ENCODE results near the gene C6orf120. TPM values are rescaled to one million over a fixed set of nuclear protein-coding genes. Genes with fewer than 3 reads are reported as not detected.

C6orf120 gene
- total and polyA plus RNA-seq, 5 donors from 2014 or later, result 9.7 to 18.2 (median 11.5) TPM

DNA sequence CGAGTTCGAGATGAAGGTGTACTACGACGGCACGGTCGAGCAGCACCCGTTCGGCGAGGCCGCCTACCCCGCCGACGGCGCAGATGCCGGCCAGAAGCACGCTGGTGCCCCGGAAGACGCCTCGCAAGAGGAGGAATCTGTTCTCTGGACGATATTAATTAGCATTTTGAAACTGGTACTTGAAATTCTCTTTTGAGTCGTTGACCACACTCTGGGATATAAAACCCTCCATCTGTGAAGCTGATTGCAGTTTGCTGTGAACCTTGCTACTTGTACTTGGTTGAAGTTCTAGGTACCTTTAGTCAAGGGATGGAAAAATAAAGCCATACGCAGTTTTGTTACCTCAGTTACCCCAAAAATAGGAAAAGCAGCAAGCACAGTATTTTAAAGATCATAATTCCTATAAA, 917 bp downstream of the C6orf120 start:
- Mint-ChIP-seq H3K4me1 (peaks cover 33 to 67% (median 51%) of the 10 kb centered on the region in 4 donors), H3K27ac (peak overlapping the region; percentile 95 to 98 (median 95)), H3K4me3 (peak overlapping the region; percentile 89 to 100 (median 94)), H3K27me3 (no peaks in the 10 kb centered on the region), H3K36me3 (peaks cover 6% of the 10 kb centered on the region), H3K9me3 (no peaks in the 10 kb centered on the region)
- no peak for DNase-seq
- H3K36me3 ChIP-seq (ENCODE audit: control insufficient read depth, insufficient read depth, low read length), result peaks cover 17% of the 10 kb centered on the region
- peaks cover 43% of the 10 kb centered on the region for H3K4me1 ChIP-seq (ENCODE audit: control insufficient read depth, insufficient read depth, low read length, poor library complexity, severe bottlenecking)
- no peaks in the 10 kb centered on the region for H3K27me3 ChIP-seq (ENCODE audit: control insufficient read depth, insufficient read depth, low read length)
- peak overlapping the region; percentile 83 for H3K4me3 ChIP-seq (ENCODE audit: low read depth, low read length)
- H3K27ac ChIP-seq (ENCODE audit: insufficient read depth, low read length, poor library complexity, severe bottlenecking), result peak overlapping the region; percentile 98
- ATAC-seq (ENCODE audit: low read depth in 2 of 2), result no peak
- no peaks in the 10 kb centered on the region for H3K9me3 ChIP-seq (ENCODE audit: control insufficient read depth in 2 of 2, low read length in 2 of 2)

DNA sequence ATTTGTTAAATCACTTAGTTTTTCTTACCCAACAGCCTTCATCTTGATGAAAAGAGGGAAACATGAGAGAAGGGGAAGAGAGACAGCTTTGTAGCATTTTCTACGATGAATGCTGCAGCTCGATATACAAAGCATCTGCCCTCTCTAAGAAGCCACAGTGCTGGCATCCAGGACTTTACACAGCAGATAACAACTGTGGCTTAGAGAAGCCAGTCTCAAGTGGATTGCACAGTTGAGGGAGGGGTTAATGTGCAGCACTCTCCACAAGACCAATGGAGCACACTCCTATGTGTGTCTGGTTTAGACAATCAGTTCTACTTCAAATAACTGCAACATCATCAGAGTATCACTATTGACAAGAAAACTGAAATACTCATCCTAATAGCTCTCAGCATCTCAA, 5.8 kb downstream of the C6orf120 start:
- no peak overlapping the region for H3K4me3 Mint-ChIP-seq
- no peaks in the 10 kb centered on the region for H3K27me3 ChIP-seq (ENCODE audit: control insufficient read depth, insufficient read depth, low read length)
- no peaks in the 10 kb centered on the region for H3K27me3 Mint-ChIP-seq
- peaks cover 21% of the 10 kb centered on the region for H3K36me3 Mint-ChIP-seq
- ATAC-seq (ENCODE audit: low read depth in 2 of 2) (no peak), DNase-seq (no peak)
- peak overlapping the region; percentile 9 for H3K27ac ChIP-seq (ENCODE audit: insufficient read depth, low read length, poor library complexity, severe bottlenecking)
- peak overlapping the region in 1 of 3 donors; percentile 39 for H3K27ac Mint-ChIP-seq
- no peaks in the 10 kb centered on the region for H3K9me3 ChIP-seq (ENCODE audit: control insufficient read depth in 2 of 2, low read length in 2 of 2)
- no peak overlapping the region for H3K4me3 ChIP-seq (ENCODE audit: low read depth, low read length)
- H3K36me3 ChIP-seq (ENCODE audit: control insufficient read depth, insufficient read depth, low read length), result peaks cover 45% of the 10 kb centered on the region
- peaks cover 28% of the 10 kb centered on the region for H3K4me1 ChIP-seq (ENCODE audit: control insufficient read depth, insufficient read depth, low read length, poor library complexity, severe bottlenecking)
- H3K4me1 Mint-ChIP-seq, result peaks cover 37 to 52% (median 42%) of the 10 kb centered on the region in 4 donors
- H3K9me3 Mint-ChIP-seq, result no peaks in the 10 kb centered on the region

DNA sequence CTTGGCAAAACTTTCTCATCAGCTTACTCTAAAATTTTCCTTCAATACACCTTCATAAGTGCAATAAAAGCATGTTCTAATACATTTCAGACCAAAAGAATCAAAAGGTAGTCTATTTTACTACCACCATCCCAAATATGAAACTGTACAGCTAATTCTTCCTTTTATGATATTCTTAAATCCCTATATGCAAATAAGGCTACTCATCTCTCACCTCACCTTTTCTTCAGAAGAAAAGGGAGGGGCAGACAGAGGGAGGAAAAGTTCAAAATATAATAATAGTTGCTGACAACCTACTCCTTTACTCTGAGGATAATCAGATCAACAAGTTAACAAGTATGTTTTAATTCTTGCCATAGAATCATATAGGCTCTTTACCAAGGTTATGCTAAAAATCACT, 7.4 kb downstream of the C6orf120 start:
- Mint-ChIP-seq H3K27ac (no peak overlapping the region), H3K27me3 (no peaks in the 10 kb centered on the region), H3K4me1 (peaks cover 23 to 37% (median 30%) of the 10 kb centered on the region in 4 donors), H3K9me3 (no peaks in the 10 kb centered on the region), H3K4me3 (no peak overlapping the region), H3K36me3 (peaks cover 24% of the 10 kb centered on the region)
- DNase-seq (no peak), ATAC-seq (ENCODE audit: low read depth in 2 of 2) (no peak)
- Histone ChIP-seq H3K4me1 (ENCODE audit: control insufficient read depth, insufficient read depth, low read length, poor library complexity, severe bottlenecking) (peaks cover 13% of the 10 kb centered on the region), H3K9me3 (ENCODE audit: control insufficient read depth in 2 of 2, low read length in 2 of 2) (no peaks in the 10 kb centered on the region), H3K27ac (ENCODE audit: insufficient read depth, low read length, poor library complexity, severe bottlenecking) (peak overlapping the region; percentile 47), H3K27me3 (ENCODE audit: control insufficient read depth, insufficient read depth, low read length) (no peaks in the 10 kb centered on the region), H3K4me3 (ENCODE audit: low read depth, low read length) (no peak overlapping the region), H3K36me3 (ENCODE audit: control insufficient read depth, insufficient read depth, low read length) (peaks cover 50% of the 10 kb centered on the region)

DNA sequence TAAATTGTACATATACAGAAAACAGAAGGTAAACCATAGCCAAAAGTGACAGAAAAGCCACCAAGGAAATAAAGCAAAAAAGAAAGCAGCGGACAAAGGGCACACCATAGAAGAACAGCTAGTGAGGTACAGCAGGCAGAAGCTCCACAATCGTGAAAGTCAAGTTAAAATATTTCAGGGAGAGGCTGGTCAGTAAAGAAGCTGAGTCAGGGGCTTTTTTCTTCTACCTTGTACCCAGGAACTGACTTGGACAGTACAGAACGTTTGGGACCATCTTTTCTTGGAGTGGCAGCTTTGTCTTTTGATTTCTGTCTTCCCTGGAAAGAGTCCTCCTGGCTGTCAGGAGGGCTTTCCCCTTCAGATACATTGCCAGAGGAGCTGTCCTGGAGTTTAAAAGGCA, 8.1 kb downstream of the C6orf120 start:
- no peak overlapping the region for H3K27ac Mint-ChIP-seq

DNA sequence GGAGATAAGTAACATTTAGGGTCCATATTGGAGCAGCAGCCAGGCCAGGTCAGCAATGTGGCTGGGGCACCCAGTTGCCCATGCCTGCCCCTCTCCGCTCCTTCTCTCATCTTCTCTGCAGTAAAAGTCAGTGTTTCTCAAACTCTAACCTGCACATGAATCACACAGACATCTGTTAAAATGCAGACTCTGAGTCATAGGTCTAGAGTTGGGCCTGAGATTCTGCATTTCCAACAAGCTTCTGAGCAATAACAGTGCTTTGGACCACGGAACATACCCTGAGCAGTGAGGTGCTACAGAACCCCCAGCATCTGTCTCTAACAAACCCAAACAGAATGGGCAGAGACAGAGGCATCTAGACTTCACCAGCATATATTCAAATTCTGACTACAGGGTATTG, 12.3 kb downstream of the C6orf120 start:
- ATAC-seq (ENCODE audit: low read depth in 2 of 2) (no peak), DNase-seq (no peak)
- H3K27ac ChIP-seq (ENCODE audit: insufficient read depth, low read length, poor library complexity, severe bottlenecking), result no peak overlapping the region
- H3K4me1 Mint-ChIP-seq, result peaks cover 10 to 22% (median 15%) of the 10 kb centered on the region in 4 donors
- no peak overlapping the region for H3K4me3 ChIP-seq (ENCODE audit: low read depth, low read length)
- H3K27me3 Mint-ChIP-seq, result no peaks in the 10 kb centered on the region
- peaks cover 35% of the 10 kb centered on the region for H3K36me3 Mint-ChIP-seq
- H3K4me3 Mint-ChIP-seq, result no peak overlapping the region
- no peaks in the 10 kb centered on the region for H3K9me3 ChIP-seq (ENCODE audit: control insufficient read depth in 2 of 2, low read length in 2 of 2)
- H3K9me3 Mint-ChIP-seq, result no peaks in the 10 kb centered on the region
- H3K27ac Mint-ChIP-seq, result no peak overlapping the region
- peaks cover 10% of the 10 kb centered on the region for H3K4me1 ChIP-seq (ENCODE audit: control insufficient read depth, insufficient read depth, low read length, poor library complexity, severe bottlenecking)
- H3K27me3 ChIP-seq (ENCODE audit: control insufficient read depth, insufficient read depth, low read length), result no peaks in the 10 kb centered on the region
- H3K36me3 ChIP-seq (ENCODE audit: control insufficient read depth, insufficient read depth, low read length), result peaks cover 69% of the 10 kb centered on the region

More for the DNA sequence above, 8.1 kb downstream of the C6orf120 start:
- Mint-ChIP-seq H3K27me3 (no peaks in the 10 kb centered on the region), H3K9me3 (no peaks in the 10 kb centered on the region), H3K36me3 (peaks cover 32% of the 10 kb centered on the region), H3K4me1 (peaks cover 16 to 32% (median 27%) of the 10 kb centered on the region in 4 donors), H3K4me3 (no peak overlapping the region)
- Histone ChIP-seq H3K27ac (ENCODE audit: insufficient read depth, low read length, poor library complexity, severe bottlenecking) (peak overlapping the region; percentile 47), H3K9me3 (ENCODE audit: control insufficient read depth in 2 of 2, low read length in 2 of 2) (no peaks in the 10 kb centered on the region), H3K4me1 (ENCODE audit: control insufficient read depth, insufficient read depth, low read length, poor library complexity, severe bottlenecking) (peaks cover 6% of the 10 kb centered on the region), H3K4me3 (ENCODE audit: low read depth, low read length) (no peak overlapping the region), H3K27me3 (ENCODE audit: control insufficient read depth, insufficient read depth, low read length) (no peaks in the 10 kb centered on the region), H3K36me3 (ENCODE audit: control insufficient read depth, insufficient read depth, low read length) (peaks cover 51% of the 10 kb centered on the region)
- no peak for ATAC-seq (ENCODE audit: low read depth in 2 of 2)
- no peak for DNase-seq

DNA sequence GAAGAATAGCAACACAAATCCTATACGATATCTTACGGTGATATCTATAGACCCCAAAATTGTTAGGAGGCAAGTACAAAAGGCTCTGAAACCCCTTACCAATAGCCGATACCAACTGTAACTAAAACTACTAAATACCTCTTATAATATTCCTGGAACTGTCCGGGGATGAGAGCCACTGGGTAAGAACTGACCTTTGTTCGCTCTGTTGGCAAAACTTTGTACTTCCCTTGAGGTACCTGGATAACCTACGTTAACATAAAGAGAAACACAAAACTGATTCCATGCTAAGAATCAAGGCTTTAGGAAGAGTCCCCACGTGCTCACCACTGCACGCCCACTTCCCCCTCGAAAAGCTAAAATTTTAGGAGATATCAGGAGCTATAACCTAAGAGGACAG, 12.7 kb downstream of the C6orf120 start:
- no peak for DNase-seq
- H3K4me1 Mint-ChIP-seq, result peaks cover 14 to 26% (median 18%) of the 10 kb centered on the region in 4 donors
- Histone ChIP-seq H3K4me3 (ENCODE audit: low read depth, low read length) (no peak overlapping the region), H3K27me3 (ENCODE audit: control insufficient read depth, insufficient read depth, low read length) (no peaks in the 10 kb centered on the region), H3K27ac (ENCODE audit: insufficient read depth, low read length, poor library complexity, severe bottlenecking) (no peak overlapping the region), H3K4me1 (ENCODE audit: control insufficient read depth, insufficient read depth, low read length, poor library complexity, severe bottlenecking) (peaks cover 12% of the 10 kb centered on the region), H3K36me3 (ENCODE audit: control insufficient read depth, insufficient read depth, low read length) (peaks cover 69% of the 10 kb centered on the region), H3K9me3 (ENCODE audit: control insufficient read depth in 2 of 2, low read length in 2 of 2) (no peaks in the 10 kb centered on the region)
- peaks cover 35% of the 10 kb centered on the region for H3K36me3 Mint-ChIP-seq
- no peak for ATAC-seq (ENCODE audit: low read depth in 2 of 2)
- no peaks in the 10 kb centered on the region for H3K27me3 Mint-ChIP-seq
- no peak overlapping the region for H3K4me3 Mint-ChIP-seq
- H3K9me3 Mint-ChIP-seq, result no peaks in the 10 kb centered on the region
- H3K27ac Mint-ChIP-seq, result no peak overlapping the region

DNA sequence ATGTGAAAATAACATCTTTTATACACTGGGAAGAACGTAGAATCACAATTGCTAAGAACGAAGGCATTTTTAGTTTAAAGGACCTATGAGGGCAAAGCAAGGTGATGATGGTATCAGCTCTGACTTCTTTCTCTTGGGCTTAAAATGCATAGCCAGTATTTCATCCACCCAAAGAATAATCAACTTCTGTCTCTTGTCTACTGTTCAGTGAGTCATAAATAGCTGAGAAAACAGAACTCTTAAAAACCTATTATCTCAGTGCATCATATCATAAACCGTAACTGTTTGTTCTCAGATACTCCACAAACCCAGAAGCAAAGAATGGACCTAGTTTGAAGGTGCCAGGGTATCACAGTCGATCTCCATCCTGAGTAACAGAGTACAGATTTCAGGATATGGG, 17.2 kb downstream of the C6orf120 start:
- Histone ChIP-seq H3K27ac (ENCODE audit: insufficient read depth, low read length, poor library complexity, severe bottlenecking) (no peak overlapping the region), H3K4me3 (ENCODE audit: low read depth, low read length) (peak overlapping the region; percentile 9), H3K27me3 (ENCODE audit: control insufficient read depth, insufficient read depth, low read length) (no peaks in the 10 kb centered on the region), H3K36me3 (ENCODE audit: control insufficient read depth, insufficient read depth, low read length) (peaks cover 36% of the 10 kb centered on the region), H3K9me3 (ENCODE audit: control insufficient read depth in 2 of 2, low read length in 2 of 2) (no peaks in the 10 kb centered on the region), H3K4me1 (ENCODE audit: control insufficient read depth, insufficient read depth, low read length, poor library complexity, severe bottlenecking) (peaks cover 40% of the 10 kb centered on the region)
- peaks cover 28 to 54% (median 38%) of the 10 kb centered on the region in 4 donors for H3K4me1 Mint-ChIP-seq
- ATAC-seq (ENCODE audit: low read depth in 2 of 2) (no peak), DNase-seq (no peak)
- H3K27ac Mint-ChIP-seq, result peak overlapping the region; percentile 8 to 62 (median 58)
- peaks cover 20% of the 10 kb centered on the region for H3K36me3 Mint-ChIP-seq
- H3K9me3 Mint-ChIP-seq, result no peaks in the 10 kb centered on the region
- H3K4me3 Mint-ChIP-seq, result peak overlapping the region in 1 of 4 donors; percentile 46
- no peaks in the 10 kb centered on the region for H3K27me3 Mint-ChIP-seq

DNA sequence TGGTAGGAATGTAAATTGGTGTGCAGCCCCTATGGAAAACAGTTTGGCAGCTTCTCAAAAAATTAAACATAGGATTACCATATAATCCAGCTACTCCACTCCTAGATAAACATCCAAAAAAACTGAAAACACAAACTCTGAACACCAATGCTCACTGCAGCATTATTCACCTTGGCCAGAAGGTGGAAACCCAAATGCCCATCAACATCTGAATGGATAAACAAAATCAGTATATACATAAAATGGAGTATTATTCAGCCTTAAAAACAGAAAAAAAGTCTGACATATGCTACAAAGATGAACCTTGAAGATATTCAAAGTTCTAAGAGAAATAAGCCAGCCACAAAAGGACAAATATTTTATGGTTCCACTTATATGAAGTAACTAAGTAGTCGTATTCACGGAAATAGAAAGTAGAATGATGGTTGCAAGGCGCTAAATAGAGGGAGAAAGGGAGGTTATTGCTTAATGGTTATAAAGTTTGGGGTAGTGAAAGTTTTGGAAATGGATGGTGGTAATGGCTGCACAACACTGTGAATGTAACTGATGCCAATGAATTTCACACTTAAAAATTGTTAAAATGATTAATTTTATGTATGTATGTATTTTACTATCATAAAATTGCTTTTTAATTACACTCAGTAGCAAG, 18.4 kb downstream of the C6orf120 start:
- H3K4me3 ChIP-seq (ENCODE audit: low read depth, low read length), result peak overlapping the region; percentile 48
- H3K9me3 ChIP-seq (ENCODE audit: control insufficient read depth in 2 of 2, low read length in 2 of 2), result no peaks in the 10 kb centered on the region
- DNase-seq (peak in 1 of 3 donors; percentile 17), ATAC-seq (ENCODE audit: low read depth in 2 of 2) (no peak)
- peaks cover 9% of the 10 kb centered on the region for H3K36me3 Mint-ChIP-seq
- no peaks in the 10 kb centered on the region for H3K27me3 ChIP-seq (ENCODE audit: control insufficient read depth, insufficient read depth, low read length)
- H3K4me1 ChIP-seq (ENCODE audit: control insufficient read depth, insufficient read depth, low read length, poor library complexity, severe bottlenecking), result peaks cover 47% of the 10 kb centered on the region
- H3K27me3 Mint-ChIP-seq, result peaks cover 4% of the 10 kb centered on the region
- H3K9me3 Mint-ChIP-seq, result no peaks in the 10 kb centered on the region
- H3K4me3 Mint-ChIP-seq, result peak overlapping the region; percentile 15 to 60 (median 45)
- peak overlapping the region; percentile 55 for H3K27ac ChIP-seq (ENCODE audit: insufficient read depth, low read length, poor library complexity, severe bottlenecking)
- peaks cover 27 to 58% (median 40%) of the 10 kb centered on the region in 4 donors for H3K4me1 Mint-ChIP-seq
- peaks cover 24% of the 10 kb centered on the region for H3K36me3 ChIP-seq (ENCODE audit: control insufficient read depth, insufficient read depth, low read length)
- peak overlapping the region; percentile 16 to 84 (median 53) for H3K27ac Mint-ChIP-seq
